K562 (cell line): ENCODE results near the gene B9D2. TPM values are rescaled to one million over a fixed set of nuclear protein-coding genes. Genes with fewer than 3 reads are reported as not detected.

ENCODE experiments used
- ARID3A ChIP-seq: IDR thresholded peaks from 2 replicates; pipeline ENCODE4 v1.6.1; 2012; ENCODE audit warnings: low read depth, low read length, improper control_type of control experiment, borderline replicate concordance
- FOSL1 ChIP-seq: fragments of 200-800 bp; sonication (Bioruptor generic); conservative IDR thresholded peaks from 2 replicates; pipeline ENCODE4 v1.6.1; 2016; ENCODE audit warnings: missing genetic modification characterization, missing compliant biosample characterization
- GATA2 ChIP-seq: sonication (generic); formaldehyde crosslinking; IDR thresholded peaks from 2 replicates; pipeline ENCODE4 v1.4.0; 2020; ENCODE audit warnings: mild to moderate bottlenecking, missing genetic modification reagents
- MED1 ChIP-seq: sonication (generic); formaldehyde crosslinking; IDR thresholded peaks from 2 replicates; pipeline ENCODE4 v1.8.1; 2023; ENCODE audit warnings: missing genetic modification reagents, borderline replicate concordance
- PHB ChIP-seq: fragments of 250-450 bp; sonication (Bioruptor Pico); IDR thresholded peaks from 2 replicates; pipeline ENCODE4 v1.5.0; 2021
- RBFOX2 ChIP-seq: fragments of 200-400 bp; formaldehyde crosslinking; IDR thresholded peaks from 2 replicates; pipeline ENCODE4 v1.6.1; 2017; ENCODE audit warnings: low read depth, mild to moderate bottlenecking, low read length, moderate library complexity
- SPI1 ChIP-seq: IDR thresholded peaks from 2 replicates; pipeline ENCODE4 v1.6.1; 2011; ENCODE audit warnings: low read depth, low read length, control low read depth, borderline replicate concordance
- STAT5A ChIP-seq: IDR thresholded peaks from 2 replicates; pipeline ENCODE4 v1.6.1; 2012; ENCODE audit warnings: low read length, inconsistent platforms, borderline replicate concordance
- ZNF318 ChIP-seq, 2 experiments: fragments of 450-650 bp; IDR thresholded peaks; 2 replicates each; pipeline ENCODE4 v1.6.1; 2016; ENCODE audit warnings: mild to moderate bottlenecking in 2 of 2, borderline replicate concordance in 1 of 2, low read depth in 1 of 2, moderate library complexity in 1 of 2
- ZNF57 ChIP-seq: fragments of 450-650 bp; formaldehyde crosslinking; IDR thresholded peaks from 2 replicates; pipeline ENCODE4 v1.4.0; 2020; ENCODE audit warnings: mild to moderate bottlenecking, moderate library complexity
- polyA plus RNA-seq, 8 experiments: library from polyadenylated mRNA; depleted of rRNA in 4 of 8; stranded (reverse) in 5 of 8; unstranded in 3 of 8; fragments of >200 nt; fragmentation: Nextera tagmentation in 2 of 8; fragmentation: Illumina TruSeq in 1 of 8; extraction: Ambion mirVana in 2 of 8; extraction: Trizol in 1 of 8; gene quantifications; 2 replicates each; pipeline versions ENCODE4 v1.2.1 to v1.2.3, GENCODE V29; 2011 to 2014; ENCODE audit warnings: inconsistent platforms in 1 of 8, missing spikeins in 1 of 8
- total RNA-seq, 7 experiments: library from RNA; depleted of rRNA in 6 of 7; stranded (reverse); fragments of >200 nt in 6 of 7; fragmentation: Illumina TruSeq in 2 of 7; extraction: Trizol in 2 of 7; gene quantifications; 2 replicates each; pipeline versions ENCODE4 v1.2.1 to v1.2.3, GENCODE V29; 2011 to 2021; ENCODE audit warnings: low replicate concordance in 1 of 7
- TF ChIP-seq, protein P1 (sequence below): fragments of 450-650 bp; IDR thresholded peaks from 2 replicates; pipeline ENCODE4 v1.6.1; 2016
- TF ChIP-seq, protein P2 (sequence below): fragments of 450-650 bp; IDR thresholded peaks from 2 replicates; pipeline ENCODE4 v1.6.1; 2017; ENCODE audit warnings: antibody characterized with exemption
- TF ChIP-seq, protein P3 (sequence below): fragments of 450-650 bp; formaldehyde crosslinking; IDR thresholded peaks from 2 replicates; pipeline ENCODE4 v1.4.0; 2022; ENCODE audit warnings: mild to moderate bottlenecking, moderate library complexity

The B9D2 gene
- total and polyA plus RNA-seq, 9 of the 15 experiments (the other 6 are each of a cell fraction or from before 2014, with no cell fraction given) = 0.83 to 6.9 (median 2.8) TPM

GRCh38 chr19:41367848-41368301 lies 3.9 kb upstream of the B9D2 start (continued):
- TF ChIP-seq ARID3A = 0 out of 2 replicates have a peak, but pooled peaks have one; percentile 53
- peak; percentile 80 for TF ChIP-seq SPI1
- TF ChIP-seq FOSL1 (tag) = peak; percentile 96
- peak in 1 of 2 experiments; percentile 58; a peak in 1 of 4 replicates for TF ChIP-seq ZNF318 (IDR thresholded peaks at IDR 0.05; ENCODE audit: borderline replicate concordance in 1 of 2, low read depth in 1 of 2)
- TF ChIP-seq, protein P1, sequence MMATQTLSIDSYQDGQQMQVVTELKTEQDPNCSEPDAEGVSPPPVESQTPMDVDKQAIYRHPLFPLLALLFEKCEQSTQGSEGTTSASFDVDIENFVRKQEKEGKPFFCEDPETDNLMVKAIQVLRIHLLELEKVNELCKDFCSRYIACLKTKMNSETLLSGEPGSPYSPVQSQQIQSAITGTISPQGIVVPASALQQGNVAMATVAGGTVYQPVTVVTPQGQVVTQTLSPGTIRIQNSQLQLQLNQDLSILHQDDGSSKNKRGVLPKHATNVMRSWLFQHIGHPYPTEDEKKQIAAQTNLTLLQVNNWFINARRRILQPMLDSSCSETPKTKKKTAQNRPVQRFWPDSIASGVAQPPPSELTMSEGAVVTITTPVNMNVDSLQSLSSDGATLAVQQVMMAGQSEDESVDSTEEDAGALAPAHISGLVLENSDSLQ = 0 out of 2 replicates have a peak, but pooled peaks have one; percentile 9
- TF ChIP-seq STAT5A = 0 out of 2 replicates have a peak, but pooled peaks have one; percentile 17
- TF ChIP-seq, protein P2, sequence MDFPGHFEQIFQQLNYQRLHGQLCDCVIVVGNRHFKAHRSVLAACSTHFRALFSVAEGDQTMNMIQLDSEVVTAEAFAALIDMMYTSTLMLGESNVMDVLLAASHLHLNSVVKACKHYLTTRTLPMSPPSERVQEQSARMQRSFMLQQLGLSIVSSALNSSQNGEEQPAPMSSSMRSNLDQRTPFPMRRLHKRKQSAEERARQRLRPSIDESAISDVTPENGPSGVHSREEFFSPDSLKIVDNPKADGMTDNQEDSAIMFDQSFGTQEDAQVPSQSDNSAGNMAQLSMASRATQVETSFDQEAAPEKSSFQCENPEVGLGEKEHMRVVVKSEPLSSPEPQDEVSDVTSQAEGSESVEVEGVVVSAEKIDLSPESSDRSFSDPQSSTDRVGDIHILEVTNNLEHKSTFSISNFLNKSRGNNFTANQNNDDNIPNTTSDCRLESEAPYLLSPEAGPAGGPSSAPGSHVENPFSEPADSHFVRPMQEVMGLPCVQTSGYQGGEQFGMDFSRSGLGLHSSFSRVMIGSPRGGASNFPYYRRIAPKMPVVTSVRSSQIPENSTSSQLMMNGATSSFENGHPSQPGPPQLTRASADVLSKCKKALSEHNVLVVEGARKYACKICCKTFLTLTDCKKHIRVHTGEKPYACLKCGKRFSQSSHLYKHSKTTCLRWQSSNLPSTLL = no peak
- peak; percentile 28; the same call in 1 of the 2 replicates for TF ChIP-seq RBFOX2
- no peak for TF ChIP-seq ZNF57
- TF ChIP-seq, protein P3, sequence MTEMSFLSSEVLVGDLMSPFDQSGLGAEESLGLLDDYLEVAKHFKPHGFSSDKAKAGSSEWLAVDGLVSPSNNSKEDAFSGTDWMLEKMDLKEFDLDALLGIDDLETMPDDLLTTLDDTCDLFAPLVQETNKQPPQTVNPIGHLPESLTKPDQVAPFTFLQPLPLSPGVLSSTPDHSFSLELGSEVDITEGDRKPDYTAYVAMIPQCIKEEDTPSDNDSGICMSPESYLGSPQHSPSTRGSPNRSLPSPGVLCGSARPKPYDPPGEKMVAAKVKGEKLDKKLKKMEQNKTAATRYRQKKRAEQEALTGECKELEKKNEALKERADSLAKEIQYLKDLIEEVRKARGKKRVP = no peak
- TF ChIP-seq GATA2 (CRISPR knock-in tag) = peak; percentile 78
- TF ChIP-seq PHB = no peak
- no peak for TF ChIP-seq MED1
